ENCODE results near the gene NDST1. TPM values are rescaled to one million over a fixed set of nuclear protein-coding genes. Genes with fewer than 3 reads are reported as not detected.

NDST1 gene
- total and polyA plus RNA-seq, 2 of the 8 experiments (the other 6 are each of a cell fraction or from before 2014, with no cell fraction given) = 27.0 to 72.0 TPM

DNA sequence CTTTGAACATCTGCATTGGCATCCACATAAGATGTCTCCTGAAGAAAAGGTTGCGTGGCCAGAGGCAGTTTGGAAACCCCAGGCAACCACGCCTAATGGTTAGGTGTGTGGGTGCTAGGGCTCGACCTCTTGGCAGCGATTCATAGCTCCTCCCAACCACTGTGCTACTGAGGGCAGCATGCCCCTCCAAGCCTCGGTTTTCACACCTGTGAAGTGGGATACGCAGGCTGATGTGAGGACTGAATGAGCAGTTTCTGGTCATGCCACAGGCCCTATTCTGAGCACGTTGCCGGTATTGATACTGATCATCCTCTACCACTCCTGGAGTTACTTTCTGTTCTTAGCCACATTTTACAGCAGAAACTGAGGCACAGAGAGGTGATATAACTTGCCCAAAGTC lies 19.1 kb downstream of the NDST1 start:
- Histone ChIP-seq H2BK15ac (ENCODE audit: low read length) (no peak overlapping the region), H3K9ac (replicated peaks in 1 of 4; ENCODE audit: extremely low read depth in 1 of 4, low read depth in 3 of 4, low read length in 3 of 4) (no peak overlapping the region), H2AK5ac (ENCODE audit: low read depth, low read length) (no peak overlapping the region), H2BK5ac (ENCODE audit: low read depth, low read length) (no peak overlapping the region), H3K4me3 (ENCODE audit: extremely low read depth in 1 of 4, insufficient read depth in 2 of 4, low read depth in 3 of 4, low read length in 4 of 4) (no peak overlapping the region), H3K14ac (ENCODE audit: insufficient read length) (no peak overlapping the region), H4K5ac (ENCODE audit: insufficient read length, low read depth, low read length) (no peak overlapping the region), H3K4me2 (ENCODE audit: insufficient read depth in 1 of 2, low read depth in 2 of 2, low read length in 2 of 2) (no peak overlapping the region), H3K9me3 (ENCODE audit: insufficient read depth in 2 of 2, low read depth in 1 of 2, low read length in 1 of 2) (no peaks in the 10 kb centered on the region), H2BK12ac (ENCODE audit: low read depth, low read length) (no peak overlapping the region), H3K36me3 (ENCODE audit: control insufficient read depth in 2 of 4, insufficient read depth in 4 of 4, low read length in 3 of 4) (peaks cover 0 to 16% (median 3%) of the 10 kb centered on the region in 4 experiments; a peak in 4 of 8 replicates), H3K23me2 (ENCODE audit: low read depth, low read length) (no peaks in the 10 kb centered on the region), H2BK20ac (ENCODE audit: low read length) (no peak overlapping the region), H3K4ac (replicated peaks; ENCODE audit: insufficient read length, low read depth, low read length) (no peak overlapping the region), H3K56ac (replicated peaks; ENCODE audit: insufficient read length, low read depth, low read length) (no peak overlapping the region), H3K27ac (ENCODE audit: low read depth, low read length) (no peak overlapping the region), H3K18ac (ENCODE audit: extremely low read depth, low read length) (no peak overlapping the region), H2BK120ac (replicated peaks; ENCODE audit: low read depth, low read length) (no peak overlapping the region), H3K23ac (ENCODE audit: insufficient read length) (no peak overlapping the region), H4K20me1 (replicated peaks in 1 of 2; ENCODE audit: control insufficient read depth in 1 of 2, insufficient read depth in 2 of 2, low read length in 2 of 2) (peaks cover 23 to 37% of the 10 kb centered on the region in 2 experiments), H3K79me1 (ENCODE audit: low read depth, low read length) (peaks cover 24% of the 10 kb centered on the region), H4K91ac (replicated peaks; ENCODE audit: insufficient read length, low read length) (no peak overlapping the region), H2AFZ (ENCODE audit: low read length) (no peak overlapping the region), H3K27me3 (replicated peaks in 1 of 4; ENCODE audit: control insufficient read depth in 3 of 4, extremely low read depth in 1 of 4, insufficient read depth in 3 of 4, low read length in 3 of 4) (no peaks in the 10 kb centered on the region), H3K4me1 (replicated peaks in 1 of 4; ENCODE audit: control insufficient read depth in 3 of 4, insufficient read depth in 4 of 4, low read length in 3 of 4) (peaks cover 7 to 27% (median 17%) of the 10 kb centered on the region in 4 experiments), H4K8ac (ENCODE audit: extremely low read depth, insufficient read depth, low read length) (no peak overlapping the region), H3K79me2 (ENCODE audit: control insufficient read depth in 1 of 2, insufficient read depth in 2 of 2, low read length in 2 of 2) (peaks cover 0 to 45% of the 10 kb centered on the region in 2 experiments; a peak in 2 of 4 replicates)
- 93% methylated on average over 8 of the region's 8 CpGs; no CpG with 5 or more reads in 1 of the 2 experiments for WGBS, 2 experiments (ENCODE audit: extremely low coverage in 1 of 2, insufficient coverage in 1 of 2, insufficient read length in 1 of 2, insufficient replicate concordance in 2 of 2, low coverage in 1 of 2, low lambda C conversion rate in 2 of 2, missing lambda C conversion rate in 1 of 2)
- POLR2A ChIA-PET (ENCODE audit: partially characterized antibody) = interaction anchor here (2.0 to 2.5 kb wide), 2 partner anchors 10 to 42 kb away, joined by 6 to 9 read pairs; no protein-coding TSS in a partner anchor
- DNase-seq (ENCODE audit: low read depth in 1 of 2, low spot score in 2 of 2) (no peak), FAIRE-seq (no peak)
- TF ChIP-seq, protein P1, sequence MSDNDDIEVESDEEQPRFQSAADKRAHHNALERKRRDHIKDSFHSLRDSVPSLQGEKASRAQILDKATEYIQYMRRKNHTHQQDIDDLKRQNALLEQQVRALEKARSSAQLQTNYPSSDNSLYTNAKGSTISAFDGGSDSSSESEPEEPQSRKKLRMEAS (IDR thresholded peaks at IDR 0.05) = no peak
- TF ChIP-seq KDM5A (IDR thresholded peaks at IDR 0.05; ENCODE audit: low read length) = no peak
- no peak for TF ChIP-seq CBX5 (IDR thresholded peaks at IDR 0.05; ENCODE audit: low read depth, low read length)
- TF ChIP-seq HDAC2 (IDR thresholded peaks at IDR 0.05; ENCODE audit: borderline replicate concordance in 1 of 2, low read depth in 2 of 2, low read length in 2 of 2) = no peak
- no peak for TF ChIP-seq ASH2L (IDR thresholded peaks at IDR 0.05; ENCODE audit: low read length)
- TF ChIP-seq TEAD4 (IDR thresholded peaks at IDR 0.05; ENCODE audit: low read depth, low read length) = no peak
- no peak for TF ChIP-seq RXRA (IDR thresholded peaks at IDR 0.05; ENCODE audit: insufficient read depth, low read depth, low read length)
- no peak for TF ChIP-seq TCF12 (IDR thresholded peaks at IDR 0.05; ENCODE audit: low read depth, low read length)
- no peak for TF ChIP-seq ZNF274 (IDR thresholded peaks at IDR 0.05; ENCODE audit: borderline replicate concordance, extremely low read depth, low read length)
- TF ChIP-seq TBP (IDR thresholded peaks at IDR 0.05; ENCODE audit: low read depth, low read length) = no peak
- CTCF ChIA-PET (ENCODE audit: partially characterized antibody) = interaction anchor here (1.1 to 15.3 kb wide), 9 partner anchors 15 to 92 kb away, joined by 3 to 229 read pairs (median 5); partner anchors contain the start of gene NDST1
